Stomach (tissue), 19 donors: Measurements from ENCODE around the gene AQP12B. TPM values are rescaled to one million over a fixed set of nuclear protein-coding genes. Genes with fewer than 3 reads are reported as not detected.
"Not testable (repeated sequence)": the region's sequence is repeated elsewhere in the genome, so short reads cannot be mapped to it uniquely, and the experiment has no call there.

Source experiments
- DNase-seq, 2 donors: peaks; one replicate each; pipeline versions ENCODE4 v3.0.0 to v3.0.0-alpha.2; 2013 to 2019
- H3K27ac ChIP-seq, 5 donors: fragments of 200-600 bp in 4 of 5; sonication (generic) in 4 of 5; one replicate each; pipeline ENCODE4 v1.5.1; 2013 to 2019; ENCODE audit warnings: mild to moderate bottlenecking in 1 of 5, moderate library complexity in 1 of 5
- H3K27me3 ChIP-seq, 3 donors: fragments of 200-600 bp; sonication (generic); one replicate each; pipeline ENCODE4 v1.5.1; 2017 to 2019; ENCODE audit warnings: mixed run types in 1 of 3
- H3K36me3 ChIP-seq, 4 donors: fragments of 200-600 bp; sonication (generic); 1 replicate in 3 of 4; 2 replicates in 1 of 4; pipeline ENCODE4 v1.5.1; 2016 to 2019
- H3K4me1 ChIP-seq, 4 donors: fragments of 200-600 bp; sonication (generic); one replicate each; pipeline ENCODE4 v1.5.1; 2016 to 2019
- H3K4me3 ChIP-seq, 4 donors: fragments of 200-600 bp; sonication (generic) in 3 of 4; one replicate each; pipeline ENCODE4 v1.5.1; 2016 to 2019; ENCODE audit warnings: mild to moderate bottlenecking in 1 of 4
- H3K9me3 ChIP-seq, 4 donors: fragments of 200-600 bp; sonication (generic); one replicate each; pipeline ENCODE4 v1.5.1; 2016 to 2019
- EP300 ChIP-seq: sonication (generic); formaldehyde crosslinking; IDR thresholded peaks from one replicate; pipeline ENCODE4 v1.6.1; 2017; ENCODE audit warnings: antibody characterized with exemption
- POLR2A ChIP-seq, 4 donors: fragments of 450-650 bp; IDR thresholded peaks; one replicate each; pipeline ENCODE4 v1.6.1; 2016; ENCODE audit warnings: antibody characterized with exemption in 4 of 4, control low read depth in 2 of 4, mild to moderate bottlenecking in 1 of 4, moderate library complexity in 1 of 4
- POLR2AphosphoS5 ChIP-seq, 3 donors: sonication (generic); formaldehyde crosslinking; IDR thresholded peaks; one replicate each; pipeline ENCODE4 v1.6.1; 2016; ENCODE audit warnings: antibody characterized with exemption in 3 of 3
- WGBS, 5 donors: extraction: QIAGEN DNeasy Blood & Tissue Kit in 3 of 5; methylation state at CpG; one replicate each; pipeline versions ENCODE4 v1.1.5 to v1.1.7; 2013 to 2018; 5-methylcytosine and 5-hydroxymethylcytosine counted together
- intact Hi-C: fragments of 100-400 bp; cut with DNase I; formaldehyde crosslinking; loops from one replicate; pipeline ENCODE4 v1.15.1; 2023; ENCODE audit warnings: low total_unique reads
- long read RNA-seq, 10 donors: transcript quantifications; one replicate each; lab custom pipeline, GENCODE V29; 2026
- polyA plus RNA-seq, 3 donors: library from polyadenylated mRNA; stranded (reverse); fragments of 200-250 nt; gene quantifications; one replicate each; pipeline ENCODE4 v1.2.3, GENCODE V29; 2013
- total RNA-seq, 5 donors: library from RNA; depleted of rRNA; stranded (reverse); fragments of >200 nt; gene quantifications; one replicate each; pipeline versions ENCODE4 v1.1.0 to v1.2.3, GENCODE V29; 2014 to 2016
- TF ChIP-seq, protein P1 (sequence below), 7 experiments: fragments of 450-650 bp in 4 of 7; fragments of 200-600 bp in 3 of 7; sonication (generic) in 3 of 7; IDR thresholded peaks; one replicate each; pipeline ENCODE4 v1.5.1; 2016 to 2019; ENCODE audit warnings: antibody characterized with exemption in 7 of 7, control low read depth in 2 of 7, mild to moderate bottlenecking in 1 of 7
- donor health status: healthy with polysubstance abuse.
- donor health status: Bipolar disorder and iron deficiency.
- donor health status: healthy.

AQP12B gene, protein sequence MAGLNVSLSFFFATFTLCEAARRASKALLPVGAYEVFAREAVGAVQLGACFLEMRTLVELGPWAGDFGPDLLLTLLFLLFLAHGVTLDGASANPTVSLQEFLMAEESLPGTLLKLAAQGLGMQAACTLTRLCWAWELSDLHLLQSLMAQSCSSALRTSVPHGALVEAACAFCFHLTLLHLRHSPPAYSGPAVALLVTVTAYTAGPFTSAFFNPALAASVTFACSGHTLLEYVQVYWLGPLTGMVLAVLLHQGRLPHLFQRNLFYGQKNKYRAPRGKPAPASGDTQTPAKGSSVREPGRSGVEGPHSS
- total RNA-seq (under 1 TPM in 1 of 5 donors, not detected in 4; 0.89 TPM), polyA plus RNA-seq (under 1 TPM in 1 of 3 donors, not detected in 2; 0.46 TPM)
- long read RNA-seq, donor 1: 0 reads
- long read RNA-seq, donor 2: 0 reads
- long read RNA-seq, donor 3: 0 reads
- long read RNA-seq, donor 4: 0 reads
- long read RNA-seq, donor 5: 0 reads
- long read RNA-seq, donor 6: 0 reads
- long read RNA-seq, donor 7: 0 reads
- long read RNA-seq, donor 8: 0 reads
- long read RNA-seq, donor 9: 0 reads
- long read RNA-seq, donor 10: 0 reads

DNA sequence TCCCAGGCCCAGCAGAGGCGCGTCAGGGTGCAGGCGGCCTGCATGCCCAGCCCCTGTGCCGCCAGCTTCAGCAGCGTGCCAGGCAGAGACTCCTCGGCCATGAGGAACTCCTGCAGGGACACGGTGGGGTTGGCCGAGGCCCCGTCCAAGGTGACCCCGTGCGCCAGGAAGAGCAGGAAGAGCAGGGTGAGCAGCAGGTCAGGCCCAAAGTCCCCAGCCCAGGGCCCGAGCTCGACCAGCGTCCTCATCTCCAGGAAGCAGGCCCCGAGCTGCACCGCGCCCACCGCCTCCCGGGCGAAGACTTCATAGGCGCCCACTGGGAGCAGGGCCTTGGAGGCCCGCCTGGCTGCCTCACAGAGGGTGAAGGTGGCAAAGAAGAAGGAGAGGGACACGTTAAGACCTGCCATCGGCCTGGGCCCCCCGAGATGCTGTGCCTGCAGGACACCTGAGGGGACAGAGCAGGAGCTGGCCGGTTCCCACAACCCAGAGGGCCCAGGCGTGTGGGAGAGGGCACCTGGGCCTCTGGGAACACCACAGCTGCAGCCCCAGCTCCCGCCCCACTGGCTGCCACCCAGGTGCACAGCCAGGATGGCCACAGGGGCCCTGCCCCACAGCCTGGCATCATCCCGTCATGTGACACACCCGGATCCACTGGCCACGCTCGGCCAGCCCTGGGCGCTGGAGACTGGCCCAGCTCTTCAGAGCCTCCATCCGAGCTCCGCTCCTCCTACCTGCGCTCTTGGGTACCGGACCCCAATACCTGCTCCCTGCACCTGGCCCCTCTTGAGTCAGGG lies at the start of gene AQP12B:
AQP12B (minus strand) TSS at position 455 of the 794 bp plus-strand sequence; CDS start at position 407, 48 bp downstream.
- WGBS, 5 donors: 77 to 87% (median 84%) methylated on average over 9 to 34 of the region's 37 CpGs
- peak in 1 of 2 donors; percentile 17 for DNase-seq
- H3K27ac ChIP-seq: not testable (repeated sequence)

DNA sequence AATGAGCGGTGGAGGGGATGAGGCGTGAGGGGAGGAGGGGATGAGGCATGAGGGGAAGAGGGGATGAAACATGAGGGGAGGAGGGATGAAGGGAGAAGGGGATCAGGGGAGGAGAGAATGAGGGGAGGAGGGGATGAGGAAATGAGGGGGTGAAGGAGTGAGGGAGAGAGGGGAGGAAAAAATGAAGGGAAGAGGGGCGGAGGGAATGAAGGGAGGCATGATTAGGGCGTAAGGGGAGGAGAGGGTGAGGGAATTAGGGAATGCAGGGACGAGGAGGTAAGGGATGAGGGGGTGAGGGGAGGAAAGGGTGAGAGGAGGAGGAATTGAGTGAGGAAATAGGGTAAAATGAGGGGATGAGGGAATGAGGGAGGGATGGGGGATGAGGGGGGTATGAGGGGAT lies 49.5 kb upstream of the AQP12B start:
- Histone ChIP-seq H3K4me1 (peaks cover 0 to 4% (median 0%) of the 10 kb centered on the region in 4 donors), H3K27ac (no peak overlapping the region), H3K27me3 (peaks cover 0 to 64% (median 14%) of the 10 kb centered on the region in 3 donors), H3K36me3 (no peaks in the 10 kb centered on the region), H3K4me3 (no peak overlapping the region), H3K9me3 (no peaks in the 10 kb centered on the region)
- DNase-seq: no peak
- intact Hi-C loops: no loop called here
- TF ChIP-seq POLR2AphosphoS5 (IDR thresholded peaks at IDR 0.05) (no peak), POLR2A (IDR thresholded peaks at IDR 0.05) (no peak), EP300 (no peak)
- TF ChIP-seq, protein P1, sequence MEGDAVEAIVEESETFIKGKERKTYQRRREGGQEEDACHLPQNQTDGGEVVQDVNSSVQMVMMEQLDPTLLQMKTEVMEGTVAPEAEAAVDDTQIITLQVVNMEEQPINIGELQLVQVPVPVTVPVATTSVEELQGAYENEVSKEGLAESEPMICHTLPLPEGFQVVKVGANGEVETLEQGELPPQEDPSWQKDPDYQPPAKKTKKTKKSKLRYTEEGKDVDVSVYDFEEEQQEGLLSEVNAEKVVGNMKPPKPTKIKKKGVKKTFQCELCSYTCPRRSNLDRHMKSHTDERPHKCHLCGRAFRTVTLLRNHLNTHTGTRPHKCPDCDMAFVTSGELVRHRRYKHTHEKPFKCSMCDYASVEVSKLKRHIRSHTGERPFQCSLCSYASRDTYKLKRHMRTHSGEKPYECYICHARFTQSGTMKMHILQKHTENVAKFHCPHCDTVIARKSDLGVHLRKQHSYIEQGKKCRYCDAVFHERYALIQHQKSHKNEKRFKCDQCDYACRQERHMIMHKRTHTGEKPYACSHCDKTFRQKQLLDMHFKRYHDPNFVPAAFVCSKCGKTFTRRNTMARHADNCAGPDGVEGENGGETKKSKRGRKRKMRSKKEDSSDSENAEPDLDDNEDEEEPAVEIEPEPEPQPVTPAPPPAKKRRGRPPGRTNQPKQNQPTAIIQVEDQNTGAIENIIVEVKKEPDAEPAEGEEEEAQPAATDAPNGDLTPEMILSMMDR (IDR thresholded peaks at IDR 0.05): no peak
- 75 to 88% (median 81%) methylated on average over 5 of the region's 5 CpGs for WGBS, 5 donors

More for the DNA sequence above, at the start of gene AQP12B:
- intact Hi-C loops, H3K9me3 ChIP-seq, H3K4me3 ChIP-seq, H3K36me3 ChIP-seq, H3K4me1 ChIP-seq, H3K27me3 ChIP-seq: not testable (repeated sequence)

- TF ChIP-seq EP300 (no peak), POLR2A (IDR thresholded peaks at IDR 0.05) (no peak)
- TF ChIP-seq, protein P1 (IDR thresholded peaks at IDR 0.05): no peak
- 41 to 54% (median 48%) methylated on average over 4 to 9 of the region's 9 CpGs for WGBS, 5 donors
- H3K36me3 ChIP-seq: no peaks in the 10 kb centered on the region
- DNase-seq: peak in 1 of 2 donors; percentile 43
- H3K4me3 ChIP-seq: no peak overlapping the region
- no peaks in the 10 kb centered on the region for H3K9me3 ChIP-seq
- intact Hi-C loops: no loop called here
- no peak overlapping the region for H3K27ac ChIP-seq
- H3K27me3 ChIP-seq: peaks cover 0 to 58% (median 14%) of the 10 kb centered on the region in 3 donors
- H3K4me1 ChIP-seq: peaks cover 0 to 4% (median 0%) of the 10 kb centered on the region in 4 donors
Observed at GRCh38 chr2:240731178-240731545, 48.5 kb upstream of the AQP12B start.

GRCh38 chr2:240730501-240731177 lies 48.0 kb upstream of the AQP12B start:
- intact Hi-C loops: no loop called here
- Histone ChIP-seq H3K36me3 (no peaks in the 10 kb centered on the region), H3K4me1 (peaks cover 0 to 4% (median 0%) of the 10 kb centered on the region in 4 donors), H3K4me3 (no peak overlapping the region), H3K27ac (no peak overlapping the region), H3K9me3 (no peaks in the 10 kb centered on the region), H3K27me3 (peaks cover 0 to 54% (median 14%) of the 10 kb centered on the region in 3 donors)
- TF ChIP-seq POLR2A (IDR thresholded peaks at IDR 0.05) (no peak), POLR2AphosphoS5 (IDR thresholded peaks at IDR 0.05) (no peak), EP300 (no peak)
- TF ChIP-seq, protein P1 (IDR thresholded peaks at IDR 0.05): no peak
- WGBS, 5 donors: 78 to 85% (median 83%) methylated on average over 6 to 10 of the region's 10 CpGs
- DNase-seq: no peak
